GM19467 (cell line): ENCODE results near the gene SLC4A5.
A peak's percentile ranks its signal among the peaks of the same experiment; 100 is the strongest.

Source experiments
- ATAC-seq: cut with Tn5 transposase; IDR thresholded peaks from one replicate; pipeline ENCODE4 v1.9.1; 2021; ENCODE audit warnings: mild to moderate bottlenecking, moderate library complexity; ENCODE audit not compliant: unreplicated experiment

The SLC4A5 gene, protein sequence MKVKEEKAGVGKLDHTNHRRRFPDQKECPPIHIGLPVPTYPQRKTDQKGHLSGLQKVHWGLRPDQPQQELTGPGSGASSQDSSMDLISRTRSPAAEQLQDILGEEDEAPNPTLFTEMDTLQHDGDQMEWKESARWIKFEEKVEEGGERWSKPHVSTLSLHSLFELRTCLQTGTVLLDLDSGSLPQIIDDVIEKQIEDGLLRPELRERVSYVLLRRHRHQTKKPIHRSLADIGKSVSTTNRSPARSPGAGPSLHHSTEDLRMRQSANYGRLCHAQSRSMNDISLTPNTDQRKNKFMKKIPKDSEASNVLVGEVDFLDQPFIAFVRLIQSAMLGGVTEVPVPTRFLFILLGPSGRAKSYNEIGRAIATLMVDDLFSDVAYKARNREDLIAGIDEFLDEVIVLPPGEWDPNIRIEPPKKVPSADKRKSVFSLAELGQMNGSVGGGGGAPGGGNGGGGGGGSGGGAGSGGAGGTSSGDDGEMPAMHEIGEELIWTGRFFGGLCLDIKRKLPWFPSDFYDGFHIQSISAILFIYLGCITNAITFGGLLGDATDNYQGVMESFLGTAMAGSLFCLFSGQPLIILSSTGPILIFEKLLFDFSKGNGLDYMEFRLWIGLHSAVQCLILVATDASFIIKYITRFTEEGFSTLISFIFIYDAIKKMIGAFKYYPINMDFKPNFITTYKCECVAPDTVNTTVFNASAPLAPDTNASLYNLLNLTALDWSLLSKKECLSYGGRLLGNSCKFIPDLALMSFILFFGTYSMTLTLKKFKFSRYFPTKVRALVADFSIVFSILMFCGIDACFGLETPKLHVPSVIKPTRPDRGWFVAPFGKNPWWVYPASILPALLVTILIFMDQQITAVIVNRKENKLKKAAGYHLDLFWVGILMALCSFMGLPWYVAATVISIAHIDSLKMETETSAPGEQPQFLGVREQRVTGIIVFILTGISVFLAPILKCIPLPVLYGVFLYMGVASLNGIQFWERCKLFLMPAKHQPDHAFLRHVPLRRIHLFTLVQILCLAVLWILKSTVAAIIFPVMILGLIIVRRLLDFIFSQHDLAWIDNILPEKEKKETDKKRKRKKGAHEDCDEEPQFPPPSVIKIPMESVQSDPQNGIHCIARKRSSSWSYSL

DNA sequence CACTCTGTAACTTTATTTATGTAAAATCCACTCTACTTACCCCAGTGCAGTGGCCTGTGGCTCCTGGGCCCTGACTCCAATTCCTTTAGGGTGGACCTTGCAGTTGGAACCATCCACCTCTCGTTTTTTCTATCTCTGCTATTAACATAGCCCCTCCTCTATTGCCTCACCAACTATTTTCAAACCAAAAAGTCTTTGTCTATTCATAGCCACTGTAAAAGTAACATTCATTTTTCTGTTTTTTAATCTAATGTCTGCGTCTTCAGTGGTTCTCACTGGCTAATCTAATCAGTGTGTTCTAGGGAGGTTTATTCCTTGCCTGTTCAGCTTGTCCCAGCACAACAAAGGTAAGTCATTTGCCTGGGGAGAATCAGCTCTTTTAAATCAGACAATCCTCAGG is at the start of gene SLC4A5:
Gene SLC4A5, minus strand, starts transcription at position 101 of the 400 bp plus-strand sequence. CDS start 28,393 bp downstream, outside the sequence.
- ATAC-seq = no peak

GRCh38 chr2:74392449-74392743 is 49.2 kb upstream of the SLC4A5 start:
- ATAC-seq = no peak

DNA sequence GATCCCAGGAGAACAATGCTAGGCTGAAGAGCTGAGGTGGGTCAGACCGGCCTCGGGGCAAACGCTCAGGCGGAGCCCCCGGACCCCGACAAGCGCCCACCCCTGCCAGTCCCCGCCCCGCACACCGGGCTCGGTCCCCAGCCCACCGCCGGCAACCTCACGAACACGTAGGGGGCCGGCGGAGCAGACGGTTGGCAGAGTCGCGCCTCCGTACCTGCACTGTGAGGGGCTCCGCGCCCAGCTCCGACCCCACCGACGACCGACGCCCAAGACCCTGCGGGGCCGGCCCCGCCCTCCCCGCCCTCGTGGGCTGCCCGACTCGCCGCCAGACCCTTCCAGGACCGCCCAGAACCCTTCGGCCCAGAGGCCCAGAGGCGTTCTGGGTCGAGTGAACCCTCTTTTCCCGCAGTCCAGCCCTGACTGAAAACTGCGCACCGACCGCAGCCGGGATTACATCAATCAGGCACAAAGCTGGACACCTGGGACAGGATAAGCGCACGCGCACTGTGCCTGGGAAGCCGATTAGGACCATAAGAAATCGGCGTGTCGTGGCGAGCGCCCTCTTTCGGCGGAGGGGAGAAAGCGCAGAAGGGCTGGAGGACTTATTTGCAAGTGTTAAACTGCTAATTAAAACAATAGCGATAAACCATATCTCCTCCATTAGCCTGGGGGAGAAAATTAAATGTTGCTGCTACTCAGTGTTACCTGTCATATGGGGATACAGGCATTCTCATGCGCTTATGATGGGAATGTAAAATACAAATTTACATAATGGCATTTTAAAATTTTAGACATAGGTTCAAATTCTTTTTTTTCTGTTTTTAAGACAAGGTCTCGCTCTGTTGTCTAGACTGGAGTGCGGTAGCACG is 48.6 kb upstream of the SLC4A5 start:
- peak; percentile 56 for ATAC-seq

DNA sequence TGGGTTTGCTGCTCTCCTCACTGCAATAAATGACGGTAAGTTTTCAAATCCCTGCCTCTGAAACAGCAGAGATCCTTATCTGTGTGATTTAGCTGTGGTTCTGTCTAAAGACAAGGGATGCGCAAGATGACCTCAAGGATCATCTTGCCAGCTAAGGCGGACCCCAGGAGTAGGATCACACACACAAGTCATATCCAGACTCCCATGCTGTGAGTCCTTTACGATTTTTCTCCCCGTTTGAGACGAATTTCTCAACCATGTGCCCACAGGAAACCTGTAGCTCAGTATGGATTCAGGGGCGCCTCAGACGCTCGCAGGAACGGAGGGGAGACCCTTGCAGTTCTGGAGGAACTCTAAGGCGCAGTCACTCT is 48.0 kb upstream of the SLC4A5 start:
- peak; percentile 21 for ATAC-seq

- ATAC-seq = no peak
These were observed 47.4 kb upstream of the SLC4A5 start for GRCh38 chr2:74390606-74391005.

DNA sequence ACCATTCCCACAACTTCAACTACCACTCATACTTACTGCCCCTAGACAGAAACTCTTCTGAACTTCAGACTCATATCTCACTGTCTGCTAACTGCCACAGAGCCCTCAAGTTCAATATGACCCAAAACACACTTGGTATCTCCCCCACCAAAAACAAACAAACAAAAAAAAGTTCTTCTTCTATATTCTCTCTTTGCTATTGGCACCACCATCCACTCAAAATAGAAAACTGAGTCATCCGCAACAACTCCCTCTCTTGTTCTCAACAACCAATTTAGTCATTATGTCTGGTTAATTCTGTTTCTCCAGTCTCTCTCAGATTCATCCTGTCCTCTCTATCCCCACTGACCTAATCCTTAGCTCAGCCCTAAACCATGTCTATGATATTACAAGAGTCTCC is 44.1 kb upstream of the SLC4A5 start:
- ATAC-seq = no peak

- no peak for ATAC-seq
These were observed 42.2 kb upstream of the SLC4A5 start for GRCh38 chr2:74385396-74385795.

DNA sequence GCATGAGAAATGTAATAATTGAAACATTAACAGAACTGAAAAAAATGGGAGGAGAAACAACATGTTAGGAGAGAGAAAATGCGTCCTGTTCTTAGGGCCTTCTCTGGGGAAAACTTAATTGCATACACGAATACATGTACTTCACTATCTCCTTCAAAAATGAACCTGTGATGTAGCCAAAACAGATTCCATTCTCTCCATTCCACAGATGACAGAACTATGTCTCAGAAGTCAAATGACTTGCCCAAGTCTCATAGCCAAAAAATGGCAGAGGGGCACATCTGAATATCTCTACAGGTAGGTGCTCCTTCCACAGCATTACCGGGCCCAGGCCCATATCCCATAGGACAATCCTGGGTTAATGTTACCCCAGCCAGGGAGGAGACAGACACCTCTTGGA is 40.8 kb upstream of the SLC4A5 start:
- ATAC-seq = no peak

DNA sequence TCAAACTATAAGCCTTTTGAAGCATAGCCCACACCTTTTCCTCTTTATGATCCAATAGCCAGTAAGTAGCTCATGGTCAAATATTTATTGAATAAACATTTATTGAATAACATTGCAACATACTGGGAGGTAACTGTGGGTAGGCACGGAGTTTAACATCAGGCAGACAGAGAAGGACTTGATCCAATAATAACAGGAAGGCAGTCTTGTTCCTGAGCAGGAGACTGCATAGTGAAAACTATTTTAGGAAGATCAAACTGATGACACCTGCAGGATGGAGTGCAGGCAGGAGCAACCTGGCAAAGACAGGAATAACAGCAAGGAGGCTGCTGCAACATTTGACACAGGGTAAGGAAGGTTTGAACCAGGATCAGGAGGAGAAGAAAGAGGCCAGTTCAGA is 40.0 kb upstream of the SLC4A5 start:
- no peak for ATAC-seq

GRCh38 chr2:74381751-74382150 is 38.5 kb upstream of the SLC4A5 start:
- ATAC-seq = no peak

GRCh38 chr2:74379851-74380789 is 36.9 kb upstream of the SLC4A5 start, which contains the start of gene DCTN1:
TSS of gene DCTN1 (minus strand) at chr2:74380311. CDS start at chr2:74380037, 274 bp downstream.
- no peak for ATAC-seq

GRCh38 chr2:74378007-74378406 is 34.8 kb upstream of the SLC4A5 start:
- ATAC-seq = no peak

DNA sequence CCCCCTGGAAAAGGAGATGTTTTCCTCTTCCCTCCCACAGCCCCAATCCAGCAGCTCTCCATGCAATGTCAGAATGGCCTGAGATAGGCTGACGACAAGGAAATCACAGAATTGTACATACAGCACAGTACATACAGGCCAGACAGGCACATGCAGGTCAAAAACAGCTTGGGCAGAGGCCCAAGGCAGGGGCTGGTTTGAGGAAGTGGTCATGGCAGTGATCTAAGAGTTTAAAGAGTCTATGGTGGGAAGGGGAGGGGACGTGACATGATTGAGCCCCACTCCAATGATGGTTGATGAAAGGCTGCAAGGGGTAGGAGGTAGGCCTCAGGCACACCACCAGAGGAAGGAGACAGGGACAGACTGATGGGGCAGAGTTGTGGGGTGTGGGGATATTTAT is 32.6 kb upstream of the SLC4A5 start:
- ATAC-seq = no peak

- ATAC-seq = no peak
These were observed 31.4 kb upstream of the SLC4A5 start for GRCh38 chr2:74374509-74375205.

- no peak for ATAC-seq
These were observed 30.8 kb upstream of the SLC4A5 start for GRCh38 chr2:74373985-74374384.

- no peak for ATAC-seq
These were observed 30.0 kb upstream of the SLC4A5 start for GRCh38 chr2:74373221-74373676.

- no peak for ATAC-seq
These were observed 29.5 kb upstream of the SLC4A5 start for GRCh38 chr2:74372674-74373073.

GRCh38 chr2:74371421-74371820 is 28.2 kb upstream of the SLC4A5 start:
- ATAC-seq = no peak

- no peak for ATAC-seq
These were observed 26.8 kb upstream of the SLC4A5 start for GRCh38 chr2:74369976-74370375.
